GM21737 (cell line): Measurements from ENCODE around the gene HOXA6.

Experiments
- ATAC-seq: cut with Tn5 transposase; IDR thresholded peaks from one replicate; pipeline ENCODE4 v1.9.1; 2021; ENCODE audit warnings: mild to moderate bottlenecking, moderate library complexity; ENCODE audit not compliant: unreplicated experiment

Gene HOXA6

DNA sequence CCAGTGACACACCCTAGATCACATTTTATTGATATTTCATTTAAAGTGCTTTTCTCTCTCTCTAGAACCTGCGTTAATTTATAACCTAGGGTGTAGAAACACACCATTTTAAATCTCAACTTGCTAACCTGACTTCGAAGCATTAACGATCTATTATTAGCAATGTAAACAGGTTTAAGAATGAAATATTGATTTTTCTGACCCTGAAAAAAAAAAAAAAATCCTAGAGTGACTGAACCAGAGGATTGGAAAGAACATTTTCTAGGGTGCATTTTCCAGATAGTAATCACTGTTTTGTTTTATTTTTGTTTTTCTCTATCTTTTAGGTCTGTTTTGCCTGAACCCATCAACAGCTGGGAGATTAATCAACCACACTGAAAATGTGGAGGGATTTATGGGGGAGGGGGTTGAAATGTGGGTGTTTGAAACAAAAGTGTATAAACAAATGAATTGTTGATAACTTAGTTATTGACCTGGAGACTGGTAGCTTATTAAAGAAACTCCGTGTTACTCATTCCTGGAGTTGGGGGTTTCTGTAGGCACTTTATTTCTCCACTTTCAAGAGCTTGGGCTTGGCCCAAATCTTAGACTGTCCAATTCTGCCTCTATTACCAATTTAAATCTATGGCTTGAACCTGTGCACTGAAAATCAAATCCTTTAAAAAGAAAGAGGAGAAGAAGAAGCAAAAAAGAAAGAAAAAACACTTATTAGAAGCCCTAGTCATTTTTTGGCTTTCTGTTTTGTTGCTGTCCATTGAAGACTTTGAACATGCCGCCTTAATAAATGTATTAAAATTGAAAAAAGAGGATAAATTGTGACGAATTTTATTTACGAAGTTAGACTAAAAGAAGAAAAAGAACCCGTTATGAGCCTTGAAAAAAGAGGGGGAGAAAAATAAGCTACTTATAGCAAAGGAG, 47.9 kb downstream of the HOXA6 start:
- no peak for ATAC-seq

DNA sequence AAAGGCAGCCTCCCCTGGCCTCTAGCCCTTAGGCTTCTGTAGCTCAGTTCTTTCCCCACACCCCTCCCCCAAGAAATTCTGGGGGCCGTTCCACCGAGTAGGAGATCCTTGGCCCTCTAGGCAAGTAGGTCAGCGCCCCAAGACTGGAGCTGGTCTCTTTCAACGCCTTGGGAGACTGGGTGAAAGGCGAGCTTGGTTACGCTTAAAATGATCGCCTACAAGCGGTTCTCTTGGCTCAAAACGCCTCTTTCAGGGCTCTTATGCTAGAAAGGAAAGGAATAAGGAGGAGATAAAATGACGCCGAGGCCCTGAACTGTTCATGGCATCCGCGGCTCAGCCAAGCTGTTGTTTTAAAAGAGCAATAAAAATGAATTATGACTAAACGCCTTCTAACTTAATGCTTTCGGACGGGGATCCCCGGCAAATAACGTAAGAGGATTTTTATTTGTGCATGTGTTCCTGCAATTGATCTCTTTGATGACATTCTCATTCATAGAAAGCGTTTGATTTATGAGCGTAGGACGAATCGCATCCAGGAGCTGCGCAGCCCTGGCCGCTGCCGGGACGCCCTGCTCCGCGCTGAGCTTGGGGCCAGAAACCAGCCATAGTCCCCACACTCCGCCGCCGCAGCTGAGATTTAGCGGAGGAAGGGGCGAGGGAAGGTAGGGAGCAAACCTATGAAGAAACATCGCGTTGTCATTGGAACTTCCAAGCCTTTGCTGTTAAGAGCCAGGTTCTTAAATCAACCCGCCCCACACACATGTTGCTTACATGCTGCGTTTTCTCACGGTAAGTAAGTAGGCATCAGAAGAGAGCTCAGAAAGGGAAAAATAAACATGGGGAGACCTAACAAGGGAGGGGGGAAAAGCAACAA, 48.8 kb downstream of the HOXA6 start:
- ATAC-seq = no peak

DNA sequence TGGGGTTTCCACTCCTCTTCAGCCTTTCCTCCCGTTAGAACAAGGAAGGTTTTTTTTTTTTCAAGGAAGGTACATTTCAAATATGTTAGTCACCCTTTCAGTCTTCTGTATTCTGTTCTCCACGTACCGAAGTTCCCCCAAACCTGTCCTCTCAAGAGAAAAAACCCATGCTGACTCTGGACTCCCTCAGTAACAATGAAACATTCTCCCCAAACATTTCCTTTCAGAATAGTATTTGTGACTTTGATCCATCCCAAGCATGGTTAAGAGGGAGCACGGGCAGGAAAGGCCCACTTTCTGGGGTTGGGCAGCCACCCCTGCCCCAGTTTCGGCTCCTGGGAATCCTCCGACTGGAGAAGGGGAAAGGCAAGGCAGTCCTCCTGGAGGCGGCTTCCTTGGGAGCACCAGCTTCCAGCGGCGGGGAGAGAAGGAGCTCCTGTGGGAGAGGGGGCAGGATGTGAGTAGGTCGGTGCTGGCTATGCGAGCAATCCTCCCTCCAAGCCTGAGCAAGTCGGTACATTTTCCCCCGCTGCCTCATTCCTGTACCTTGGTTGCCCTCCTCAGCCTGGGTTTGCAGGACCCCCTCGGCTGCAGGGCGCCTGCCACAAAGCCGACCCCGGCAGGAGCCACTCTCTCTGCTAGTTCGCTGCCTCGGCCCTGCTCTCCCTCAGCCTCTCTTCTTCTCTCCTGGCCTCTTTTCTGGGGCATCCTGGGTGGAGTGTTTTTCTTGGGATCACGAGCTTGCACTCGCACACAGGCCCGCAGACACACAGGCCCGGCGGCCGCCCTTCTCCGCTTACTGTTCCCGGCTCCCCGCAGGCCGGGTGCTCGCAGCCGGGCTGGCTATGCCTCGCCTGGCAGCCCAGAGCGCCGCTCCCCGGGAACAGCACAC, 49.6 kb downstream of the HOXA6 start:
- ATAC-seq = no peak

DNA sequence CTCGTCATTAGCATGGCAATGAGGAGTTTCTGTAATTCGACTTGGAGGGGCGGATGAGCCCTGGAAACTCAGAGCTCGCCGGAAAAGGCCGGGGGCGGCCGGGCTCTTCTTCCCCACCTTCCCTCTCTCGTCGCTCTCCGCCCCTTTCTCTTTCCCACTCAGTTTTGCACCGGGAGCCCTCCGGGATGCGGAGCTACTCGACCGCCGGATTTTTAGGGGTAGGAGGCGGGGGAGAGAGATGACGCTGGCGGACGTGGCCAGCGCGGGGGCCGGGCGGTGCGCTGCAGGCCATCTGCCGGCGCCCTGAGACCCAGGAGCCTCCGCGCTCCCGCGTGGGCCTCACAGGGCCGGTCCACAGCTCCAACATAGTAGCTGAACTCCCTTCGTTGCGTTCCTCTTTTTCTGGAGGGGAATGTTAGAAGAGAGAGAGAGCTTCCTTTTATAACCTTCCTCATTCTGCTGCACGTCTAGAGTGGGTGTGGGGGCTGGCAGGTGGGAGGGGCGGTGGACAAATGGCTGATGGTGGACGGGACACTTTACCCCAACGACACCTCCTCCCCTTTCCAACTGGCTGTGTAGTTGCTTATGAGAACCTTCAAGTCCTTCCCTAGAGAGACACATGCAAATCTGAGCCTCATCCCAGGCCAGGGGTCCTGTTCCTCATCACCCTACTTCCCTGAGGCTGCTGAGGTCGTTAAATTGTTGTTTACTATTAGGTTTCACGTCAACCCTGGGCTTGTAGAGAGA, 50.6 kb downstream of the HOXA6 start:
- no peak for ATAC-seq

DNA sequence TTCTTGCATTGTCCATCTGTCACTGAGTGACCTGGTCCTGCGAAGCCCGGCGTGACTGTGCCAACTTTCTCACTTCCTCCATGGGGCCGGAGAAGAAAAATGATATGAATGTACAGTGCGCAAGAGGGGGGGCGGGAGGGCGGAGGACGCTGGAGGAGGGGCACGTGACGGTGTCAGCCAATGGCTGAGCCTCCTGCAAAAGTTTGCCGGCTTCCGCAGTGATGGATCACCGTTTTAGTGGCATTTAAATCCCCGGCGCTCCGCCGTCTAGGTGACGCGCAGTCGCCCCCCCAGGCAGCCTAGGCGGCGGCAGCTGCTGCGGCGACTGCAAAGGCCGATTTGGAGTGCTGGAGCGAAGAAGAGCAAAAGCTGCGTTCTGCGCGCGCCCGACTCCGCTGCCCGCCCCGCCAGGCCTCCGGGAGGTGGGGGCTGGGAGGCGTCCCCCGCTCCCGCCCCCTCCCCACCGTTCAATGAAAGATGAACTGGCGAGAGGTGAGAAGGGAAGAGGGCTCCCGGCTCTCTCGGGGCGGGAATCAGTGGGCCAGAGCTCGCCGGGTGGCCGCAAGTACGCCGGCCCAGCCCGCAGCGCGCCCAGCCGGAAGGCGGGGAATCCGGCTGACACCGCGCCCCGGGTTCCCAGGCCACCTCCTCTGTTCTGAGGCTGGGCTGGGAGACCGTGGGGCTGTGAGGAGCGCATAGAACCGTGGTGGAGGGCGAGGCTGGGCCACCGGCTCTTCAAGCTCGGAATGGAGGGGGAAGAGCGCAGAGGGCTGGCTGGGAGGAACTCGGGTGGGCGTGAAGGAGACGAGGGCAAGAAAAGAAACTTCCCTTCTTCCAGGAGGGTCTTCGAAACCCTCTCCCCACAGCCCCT, 51.4 kb downstream of the HOXA6 start, which contains the start of gene HOXA1:
Gene HOXA1, minus strand, starts transcription at position 104 of the 871 bp plus-strand sequence. Its CDS starts 88 bp downstream, at position 16.
- peak; percentile 74 for ATAC-seq
